Stimulated activated effector memory CD8-positive, alpha-beta T cell treated with anti-CD3 and anti-CD28 coated beads, Interleukin-12 subunit alpha, Interleukin-12 subunit beta, amount 100 ng/mL, for 72 hours (primary cell): Measurements from ENCODE around the gene ATP1B2.
A peak's percentile ranks its signal among the peaks of the same experiment; 100 is the strongest.

Experiments used
- ATAC-seq: fragments of 150-1000 bp; cut with Tn5 transposase; 2 replicates; pipeline ENCODE4 v1.10.0; 2021
- DNase-seq, 2 donors: peaks; one replicate each; pipeline ENCODE4 v3.0.0; 2021 to 2022; ENCODE audit warnings: low spot score in 2 of 2
- H3K27ac Mint-ChIP-seq: one replicate; pipeline ENCODE4 v1.8.0; 2022; ENCODE audit warnings: mild to moderate bottlenecking, mixed read lengths
- H3K36me3 Mint-ChIP-seq: one replicate; pipeline ENCODE4 v1.8.0; 2022; ENCODE audit warnings: mild to moderate bottlenecking, mixed read lengths
- H3K4me1 Mint-ChIP-seq: one replicate; pipeline ENCODE4 v1.8.0; 2022; ENCODE audit warnings: mixed read lengths
- H3K4me3 Mint-ChIP-seq: one replicate; pipeline ENCODE4 v1.8.0; 2022; ENCODE audit warnings: mild to moderate bottlenecking, mixed read lengths
- H3K9me3 Mint-ChIP-seq: one replicate; pipeline ENCODE4 v1.8.0; 2022; ENCODE audit warnings: mixed read lengths

ATP1B2 gene

DNA sequence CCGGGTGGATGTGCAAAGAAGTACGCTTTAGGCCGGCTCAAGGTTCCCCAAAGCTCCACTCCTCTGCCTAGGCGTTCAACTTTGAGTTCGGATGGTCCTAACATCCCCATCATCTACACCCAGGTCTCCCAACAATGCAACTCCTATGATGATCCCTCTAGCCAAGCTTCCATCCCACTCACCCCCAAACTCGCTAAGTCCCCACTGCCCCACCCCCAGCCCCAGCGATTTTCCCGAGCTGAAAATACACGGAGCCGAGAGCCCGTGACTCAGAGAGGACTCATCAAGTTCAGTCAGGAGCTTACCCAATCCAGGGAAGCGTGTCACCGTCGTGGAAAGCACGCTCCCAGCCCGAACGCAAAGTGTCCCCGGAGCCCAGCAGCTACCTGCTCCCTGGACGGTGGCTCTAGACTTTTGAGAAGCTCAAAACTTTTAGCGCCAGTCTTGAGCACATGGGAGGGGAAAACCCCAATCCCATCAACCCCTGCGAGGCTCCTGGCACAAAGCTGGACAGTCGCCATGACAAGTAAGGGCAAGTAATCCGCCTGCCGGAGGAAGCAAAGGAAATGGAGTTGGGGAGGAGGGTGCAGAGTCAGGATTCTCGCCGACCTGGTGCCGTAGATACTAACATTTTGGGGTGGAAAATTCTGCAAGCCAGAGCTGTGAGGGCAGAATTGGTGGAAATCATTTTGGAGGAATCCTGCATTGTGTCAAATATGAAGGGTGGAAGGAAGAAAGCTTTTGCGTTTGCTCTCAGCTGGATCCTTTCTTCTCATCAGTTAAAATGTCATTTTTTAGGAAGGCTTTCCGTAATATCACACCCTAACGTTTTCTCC, 36.6 kb downstream of the ATP1B2 start, which contains the start of gene TP53:
TP53 (minus strand) TSS at position 419 of the 836 bp plus-strand sequence. CDS start 10,896 bp downstream, outside the sequence.
- H3K27ac Mint-ChIP-seq = peak within 1 kb of the TSS; percentile 99
- DNase-seq (peak; percentile 72 to 94), ATAC-seq (peak; percentile 62)
- peaks cover 86% of the 10 kb centered on the region for H3K36me3 Mint-ChIP-seq
- H3K4me3 Mint-ChIP-seq = peak within 1 kb of the TSS; percentile 96
- H3K9me3 Mint-ChIP-seq = no peaks in the 10 kb centered on the region
- peaks cover 45% of the 10 kb centered on the region for H3K4me1 Mint-ChIP-seq

DNA sequence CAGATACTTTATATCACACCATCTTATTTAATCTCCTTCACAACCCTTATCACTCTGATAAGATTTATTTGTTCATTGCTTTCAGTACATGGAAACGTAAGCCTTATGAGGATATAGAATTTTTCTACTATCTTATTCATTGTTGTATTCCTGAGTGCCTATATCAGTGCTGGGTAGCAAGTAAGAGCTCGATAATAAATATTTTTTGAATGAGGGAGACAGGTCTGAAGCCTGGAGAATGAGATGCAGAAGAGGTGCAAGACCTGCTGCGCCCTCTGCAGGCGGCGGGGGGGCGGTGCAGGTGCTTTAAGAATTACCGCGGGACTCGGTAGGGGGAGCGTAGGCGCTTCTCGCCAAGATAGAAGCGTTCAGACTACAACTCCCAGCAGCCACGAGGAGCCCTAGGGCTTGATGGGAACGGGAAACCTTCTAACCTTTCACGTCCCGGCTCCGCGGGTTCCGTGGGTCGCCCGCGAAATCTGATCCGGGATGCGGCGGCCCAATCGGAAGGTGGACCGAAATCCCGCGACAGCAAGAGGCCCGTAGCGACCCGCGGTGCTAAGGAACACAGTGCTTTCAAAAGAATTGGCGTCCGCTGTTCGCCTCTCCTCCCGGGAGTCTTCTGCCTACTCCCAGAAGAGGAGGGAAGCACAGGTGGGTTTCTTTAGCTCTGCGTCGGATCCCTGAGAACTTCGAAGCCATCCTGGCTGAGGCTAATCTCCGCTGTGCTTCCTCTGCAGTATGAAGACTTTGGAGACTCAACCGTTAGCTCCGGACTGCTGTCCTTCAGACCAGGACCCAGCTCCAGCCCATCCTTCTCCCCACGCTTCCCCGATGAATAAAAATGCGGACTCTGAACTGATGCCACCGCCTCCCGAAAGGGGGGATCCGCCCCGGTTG, 37.4 kb downstream of the ATP1B2 start, which contains the start of gene WRAP53:
WRAP53 (plus strand) TSS at position 570 of the 900 bp plus-strand sequence; CDS start at position 742, 172 bp downstream.
- Mint-ChIP-seq H3K4me1 (peaks cover 45% of the 10 kb centered on the region), H3K36me3 (peaks cover 86% of the 10 kb centered on the region), H3K4me3 (peak within 1 kb of the TSS; percentile 96), H3K9me3 (no peaks in the 10 kb centered on the region), H3K27ac (peak within 1 kb of the TSS; percentile 99)
- ATAC-seq = peak; percentile 85
- DNase-seq = peak; percentile 97 to 98

DNA sequence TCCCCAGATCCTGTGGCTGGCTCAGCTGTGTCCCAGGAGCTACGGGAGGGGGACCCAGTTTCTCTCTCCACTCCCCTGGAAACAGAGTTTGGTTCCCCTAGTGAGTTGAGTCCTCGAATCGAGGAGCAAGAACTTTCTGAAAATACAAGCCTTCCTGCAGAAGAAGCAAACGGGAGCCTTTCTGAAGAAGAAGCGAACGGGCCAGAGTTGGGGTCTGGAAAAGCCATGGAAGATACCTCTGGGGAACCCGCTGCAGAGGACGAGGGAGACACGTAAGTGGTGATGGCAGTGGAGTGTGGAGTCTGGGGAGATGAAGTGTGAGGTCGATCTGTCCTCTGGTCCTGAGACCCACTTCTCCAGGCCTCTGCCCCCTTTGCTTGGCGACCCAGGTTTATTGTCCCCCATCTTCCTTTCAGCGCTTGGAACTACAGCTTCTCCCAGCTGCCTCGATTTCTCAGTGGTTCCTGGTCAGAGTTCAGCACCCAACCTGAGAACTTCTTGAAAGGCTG, 38.1 kb downstream of the ATP1B2 start:
- H3K4me1 Mint-ChIP-seq = peaks cover 41% of the 10 kb centered on the region
- H3K27ac Mint-ChIP-seq = peak overlapping the region; percentile 99
- DNase-seq (no peak), ATAC-seq (no peak)
- peak overlapping the region; percentile 96 for H3K4me3 Mint-ChIP-seq
- peaks cover 86% of the 10 kb centered on the region for H3K36me3 Mint-ChIP-seq
- H3K9me3 Mint-ChIP-seq = no peaks in the 10 kb centered on the region

DNA sequence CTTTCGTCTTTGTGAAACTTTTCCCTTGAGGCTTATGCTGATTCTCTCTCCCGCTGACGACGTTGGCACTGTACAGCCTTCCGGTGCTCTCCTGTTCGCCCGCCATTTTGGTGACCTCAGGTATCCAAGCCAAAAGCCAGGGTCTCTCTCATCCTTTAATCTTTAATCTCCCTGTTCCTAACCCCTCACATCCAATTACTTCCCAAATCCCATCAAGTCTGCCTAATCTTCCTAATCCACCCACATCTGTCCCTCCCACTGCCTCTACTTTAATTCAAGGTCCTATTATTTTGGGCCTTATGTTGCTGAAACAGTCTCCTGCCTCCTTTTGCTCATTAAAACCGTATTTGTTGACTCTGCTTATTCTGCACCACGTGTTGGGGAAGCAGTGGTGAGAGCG, 44.9 kb downstream of the ATP1B2 start:
- H3K4me3 Mint-ChIP-seq = no peak overlapping the region
- no peaks in the 10 kb centered on the region for H3K9me3 Mint-ChIP-seq
- H3K27ac Mint-ChIP-seq = no peak overlapping the region
- peaks cover 5% of the 10 kb centered on the region for H3K4me1 Mint-ChIP-seq
- ATAC-seq = no peak
- peaks cover 84% of the 10 kb centered on the region for H3K36me3 Mint-ChIP-seq
- DNase-seq = no peak

DNA sequence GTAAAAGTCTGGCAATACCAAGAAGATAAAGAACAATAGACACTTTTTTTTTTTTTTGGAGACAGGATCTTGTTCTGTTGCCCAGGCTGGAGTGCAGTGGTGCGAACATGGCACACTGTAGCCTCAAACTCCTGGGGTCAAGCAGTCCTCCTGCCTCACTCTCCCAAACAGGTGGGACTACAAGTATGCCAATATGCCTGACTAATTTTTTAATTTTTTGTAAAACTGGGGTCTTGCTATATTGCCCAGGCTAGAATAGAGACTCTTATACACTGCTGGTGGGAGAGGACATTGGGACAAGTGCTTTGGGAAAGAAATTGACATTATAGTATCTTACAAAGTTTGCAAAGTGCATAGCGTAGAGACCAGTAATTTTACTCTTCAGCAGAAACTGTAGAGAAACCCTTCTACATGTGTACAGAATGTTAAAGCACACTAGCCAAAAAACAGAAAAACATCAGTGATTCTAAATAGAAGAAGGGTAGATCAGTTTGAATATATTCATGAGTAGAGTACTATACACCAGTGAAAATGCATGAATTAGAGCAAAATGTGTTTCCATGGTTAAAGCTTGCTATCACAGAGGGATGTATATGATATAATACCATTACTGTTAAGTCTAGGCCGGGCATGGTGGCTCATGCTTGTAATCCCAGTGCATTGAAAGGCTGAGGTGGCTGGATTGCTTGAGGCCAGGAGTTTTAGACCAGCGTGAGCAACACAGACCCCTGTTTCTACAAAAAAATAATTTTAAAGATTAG, 47.3 kb downstream of the ATP1B2 start:
- DNase-seq (no peak), ATAC-seq (no peak)
- Mint-ChIP-seq H3K4me3 (no peak overlapping the region), H3K36me3 (peaks cover 79% of the 10 kb centered on the region), H3K27ac (no peak overlapping the region), H3K4me1 (peaks cover 6% of the 10 kb centered on the region), H3K9me3 (no peaks in the 10 kb centered on the region)

DNA sequence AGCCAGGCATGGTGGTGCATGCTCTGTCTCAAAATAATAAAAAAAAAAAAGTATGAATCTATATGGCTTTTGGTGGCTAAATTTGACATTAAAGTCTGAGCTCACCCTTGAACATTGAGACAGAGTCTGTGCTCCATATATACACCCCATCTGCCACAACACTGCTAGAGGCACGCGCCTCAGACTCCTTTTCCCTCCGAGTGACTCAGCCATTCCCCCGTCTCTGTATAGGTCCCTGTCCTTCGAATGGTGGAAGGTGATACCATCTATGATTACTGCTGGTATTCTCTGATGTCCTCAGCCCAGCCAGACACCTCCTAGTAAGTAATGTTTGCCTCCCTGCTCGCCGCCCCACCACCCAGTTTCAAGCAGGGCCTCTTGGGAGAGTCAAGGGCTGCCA, 49.8 kb downstream of the ATP1B2 start:
- H3K4me1 Mint-ChIP-seq = peaks cover 26% of the 10 kb centered on the region
- H3K27ac Mint-ChIP-seq = no peak overlapping the region
- no peaks in the 10 kb centered on the region for H3K9me3 Mint-ChIP-seq
- no peak for DNase-seq
- H3K36me3 Mint-ChIP-seq = peaks cover 55% of the 10 kb centered on the region
- H3K4me3 Mint-ChIP-seq = no peak overlapping the region
- ATAC-seq = no peak

DNA sequence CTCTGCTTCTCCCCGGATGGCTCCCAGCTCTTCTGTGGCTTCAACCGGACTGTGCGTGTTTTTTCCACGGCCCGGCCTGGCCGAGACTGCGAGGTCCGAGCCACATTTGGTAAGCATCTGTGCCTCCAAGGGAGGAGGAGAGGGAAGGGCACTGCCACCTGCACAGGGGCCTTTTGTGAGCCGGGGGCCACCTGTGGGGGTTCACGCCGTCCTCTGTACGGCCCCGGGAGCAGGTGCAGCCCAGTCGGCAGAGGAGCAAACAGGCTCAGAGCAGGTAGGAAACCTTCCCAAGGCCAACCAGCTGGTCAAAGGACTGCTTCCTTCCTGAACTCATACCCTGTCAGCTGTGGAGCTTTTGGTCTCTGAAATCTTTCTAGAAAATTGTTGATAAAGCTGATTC, 51.0 kb downstream of the ATP1B2 start:
- DNase-seq (no peak), ATAC-seq (no peak)
- Mint-ChIP-seq H3K9me3 (no peaks in the 10 kb centered on the region), H3K27ac (no peak overlapping the region), H3K4me3 (no peak overlapping the region), H3K36me3 (peaks cover 51% of the 10 kb centered on the region), H3K4me1 (peaks cover 32% of the 10 kb centered on the region)

DNA sequence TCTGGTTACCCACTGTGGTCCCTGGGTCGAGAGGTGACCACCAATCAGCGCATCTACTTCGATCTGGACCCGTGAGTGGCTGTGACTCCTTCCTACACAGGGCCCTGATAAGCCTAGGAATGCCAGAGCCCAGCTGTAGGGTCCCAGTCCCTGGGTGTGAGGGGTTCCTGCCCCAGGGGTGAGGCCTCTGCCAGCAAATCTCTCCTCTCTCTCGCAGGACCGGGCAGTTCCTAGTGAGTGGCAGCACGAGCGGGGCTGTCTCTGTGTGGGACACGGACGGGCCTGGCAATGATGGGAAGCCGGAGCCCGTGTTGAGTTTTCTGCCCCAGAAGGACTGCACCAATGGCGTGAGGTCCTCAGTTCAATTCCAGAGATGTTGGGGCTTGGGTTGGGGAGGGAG, 52.0 kb downstream of the ATP1B2 start:
- ATAC-seq (no peak), DNase-seq (no peak)
- H3K27ac Mint-ChIP-seq = no peak overlapping the region
- peaks cover 31% of the 10 kb centered on the region for H3K4me1 Mint-ChIP-seq
- H3K4me3 Mint-ChIP-seq = no peak overlapping the region
- H3K9me3 Mint-ChIP-seq = no peaks in the 10 kb centered on the region
- peaks cover 40% of the 10 kb centered on the region for H3K36me3 Mint-ChIP-seq

DNA sequence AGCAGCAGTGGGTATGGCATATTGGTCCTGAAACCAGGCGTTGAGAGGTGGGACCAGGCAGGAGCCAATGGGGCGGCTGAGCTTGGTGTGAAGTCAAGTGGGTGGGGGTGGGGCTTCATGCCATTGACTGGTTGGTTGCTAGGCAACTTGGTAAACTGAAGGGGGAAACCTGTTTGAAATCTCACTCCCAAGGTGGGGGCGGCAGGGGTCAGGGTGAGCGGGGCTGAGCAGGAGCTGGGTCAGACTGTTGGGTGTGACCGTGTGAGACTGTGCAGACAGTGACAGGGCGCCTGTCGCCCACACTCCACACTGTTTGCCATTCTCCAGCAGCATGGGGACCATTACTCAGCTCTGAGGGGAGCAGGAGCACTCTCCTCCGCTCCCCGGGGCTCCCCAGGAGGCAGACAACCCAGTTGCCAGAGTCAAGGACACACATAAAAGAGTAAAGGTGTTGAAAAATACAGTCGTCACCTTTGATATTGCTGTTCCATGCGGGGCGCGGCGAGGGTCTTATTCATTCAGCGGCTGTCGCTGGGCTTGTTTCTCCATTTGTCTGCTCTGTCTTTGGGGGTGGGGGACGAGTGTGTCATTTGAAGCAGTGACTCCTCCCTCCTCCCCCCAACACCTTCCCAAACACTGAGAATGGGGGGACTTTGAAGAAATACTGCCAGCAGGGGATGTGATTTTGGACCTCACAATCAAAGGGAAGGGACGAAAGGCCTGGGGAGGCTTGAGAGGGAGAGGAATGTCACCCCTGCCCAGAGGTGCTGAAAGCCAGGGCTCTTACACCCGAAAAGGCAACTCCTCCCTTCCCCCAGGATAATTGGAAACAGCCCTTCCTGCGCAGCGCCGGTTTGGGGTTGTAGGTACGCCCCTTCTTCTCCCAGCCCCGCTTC, 53.1 kb downstream of the ATP1B2 start:
- Mint-ChIP-seq H3K4me1 (peaks cover 31% of the 10 kb centered on the region), H3K9me3 (no peaks in the 10 kb centered on the region), H3K36me3 (peaks cover 33% of the 10 kb centered on the region), H3K27ac (peak overlapping the region; percentile 56), H3K4me3 (peak overlapping the region; percentile 66)
- DNase-seq (no peak), ATAC-seq (peak; percentile 46)

DNA sequence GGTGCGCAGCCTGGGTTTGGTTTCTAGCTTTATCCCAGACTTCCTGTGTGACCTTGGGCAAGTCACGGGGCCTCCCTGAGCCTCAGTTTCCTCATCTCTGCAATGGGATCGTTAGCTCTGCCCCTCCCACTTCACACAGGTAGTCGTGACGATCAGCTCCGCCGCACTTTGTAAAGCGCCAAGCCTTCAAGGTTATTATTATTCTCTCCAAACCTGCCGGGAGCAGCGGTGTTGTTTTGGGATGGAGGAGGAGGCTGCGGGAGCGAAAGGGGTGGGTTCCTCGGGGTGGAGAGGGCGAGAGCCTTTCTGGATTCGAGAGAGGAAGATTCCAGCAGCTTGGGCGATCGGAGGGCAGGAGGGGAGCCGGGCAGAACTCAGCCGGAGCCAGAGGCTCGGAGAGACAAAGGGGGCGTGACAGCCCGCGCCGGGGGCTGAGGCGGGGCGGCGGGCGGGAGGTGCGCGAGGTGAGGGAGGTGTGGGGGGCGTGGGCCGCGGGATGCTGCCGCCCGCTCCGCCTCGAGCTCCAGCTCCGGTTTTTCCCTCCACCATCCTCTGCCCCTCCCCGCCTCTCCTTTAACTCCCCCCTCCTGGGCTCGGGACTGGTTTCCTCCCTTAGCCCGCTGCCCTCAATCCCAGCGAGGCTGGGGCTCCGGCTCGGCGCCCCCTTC, 54.0 kb downstream of the ATP1B2 start, which contains the start of gene EFNB3:
EFNB3 (plus strand) TSS at position 602 of the 668 bp plus-strand sequence. CDS start 397 bp downstream, outside the sequence.
- Mint-ChIP-seq H3K9me3 (no peaks in the 10 kb centered on the region), H3K27ac (peak within 1 kb of the TSS; percentile 56), H3K4me3 (peak within 1 kb of the TSS; percentile 66), H3K36me3 (peaks cover 33% of the 10 kb centered on the region), H3K4me1 (peaks cover 31% of the 10 kb centered on the region)
- DNase-seq (no peak), ATAC-seq (peak; percentile 9)

DNA sequence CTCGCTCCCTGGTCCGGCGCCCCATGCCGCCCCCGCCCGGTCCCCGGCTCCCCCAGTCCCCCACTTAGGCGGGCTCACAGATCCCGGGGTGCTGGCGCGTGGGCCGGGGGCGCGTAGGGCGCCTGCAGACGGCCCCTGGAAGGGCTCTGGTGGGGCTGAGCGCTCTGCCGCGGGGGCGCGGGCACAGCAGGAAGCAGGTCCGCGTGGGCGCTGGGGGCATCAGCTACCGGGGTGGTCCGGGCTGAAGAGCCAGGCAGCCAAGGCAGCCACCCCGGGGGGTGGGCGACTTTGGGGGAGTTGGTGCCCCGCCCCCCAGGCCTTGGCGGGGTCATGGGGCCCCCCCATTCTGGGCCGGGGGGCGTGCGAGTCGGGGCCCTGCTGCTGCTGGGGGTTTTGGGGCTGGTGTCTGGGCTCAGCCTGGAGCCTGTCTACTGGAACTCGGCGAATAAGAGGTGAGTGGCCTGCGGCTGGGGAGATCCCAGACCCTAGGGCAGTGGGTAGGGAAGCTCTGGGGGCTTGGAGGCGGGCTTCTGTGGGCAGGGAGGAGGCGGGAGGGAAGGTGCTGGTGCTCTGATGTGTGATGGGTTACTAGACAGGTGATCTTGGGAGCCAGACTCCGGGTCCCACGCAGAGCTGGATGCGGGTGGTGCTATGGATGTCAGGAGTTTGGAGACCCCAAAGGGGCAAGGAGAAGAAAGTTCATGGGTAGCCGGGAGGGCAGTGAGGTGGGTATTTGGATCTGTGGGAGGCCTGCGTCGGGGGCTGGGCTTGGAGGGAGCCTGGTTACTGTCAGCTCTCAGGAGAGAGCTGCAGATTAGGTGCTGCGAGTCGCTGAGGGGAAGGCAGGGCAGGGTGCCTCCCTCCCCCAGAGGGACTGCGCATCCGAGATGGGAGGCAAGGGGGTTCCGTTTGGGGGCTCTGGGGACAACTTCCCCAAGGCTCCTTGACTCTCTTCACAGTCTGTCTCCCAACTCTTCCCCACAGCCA, 54.8 kb downstream of the ATP1B2 start:
- Mint-ChIP-seq H3K4me1 (peaks cover 38% of the 10 kb centered on the region), H3K4me3 (peak overlapping the region; percentile 23), H3K9me3 (no peaks in the 10 kb centered on the region), H3K27ac (no peak overlapping the region), H3K36me3 (peaks cover 25% of the 10 kb centered on the region)
- ATAC-seq (peak; percentile 4), DNase-seq (no peak)

DNA sequence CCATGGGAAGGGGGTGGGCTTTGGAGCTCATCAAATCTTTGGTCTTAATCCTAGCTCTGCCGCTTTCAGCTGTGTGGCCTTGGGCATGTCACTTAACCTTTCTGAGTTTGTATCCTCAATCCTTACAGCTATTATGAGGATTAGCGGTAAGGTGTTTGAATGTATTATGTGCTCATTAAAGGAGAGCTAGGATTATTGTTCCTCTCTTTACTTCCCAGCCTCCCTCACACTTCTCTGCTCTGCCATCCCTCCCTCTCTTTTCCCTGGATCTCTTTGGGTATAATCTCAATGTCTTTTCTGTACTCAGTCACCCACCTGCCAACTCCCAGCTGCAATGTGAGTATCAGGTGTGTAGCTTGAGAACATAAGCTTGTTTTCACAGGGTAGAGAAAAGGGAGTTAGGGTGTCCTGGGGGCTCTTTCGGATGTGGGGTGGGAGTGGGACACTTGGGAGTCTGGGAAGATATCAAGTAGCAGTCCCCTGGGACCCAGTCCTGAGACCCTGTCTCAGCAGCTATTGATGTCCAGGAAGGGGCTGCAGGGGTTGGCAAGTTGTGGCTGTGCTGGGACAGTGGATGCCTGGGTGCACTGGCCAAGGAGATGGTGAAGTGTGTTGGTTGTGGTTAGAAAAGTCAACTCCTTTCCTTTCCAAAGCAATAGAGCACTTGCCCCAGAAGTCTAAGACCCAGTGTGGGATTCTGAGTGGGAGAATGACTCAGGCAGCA, 56.1 kb downstream of the ATP1B2 start:
- no peaks in the 10 kb centered on the region for H3K9me3 Mint-ChIP-seq
- DNase-seq (no peak), ATAC-seq (no peak)
- H3K27ac Mint-ChIP-seq = no peak overlapping the region
- peaks cover 12% of the 10 kb centered on the region for H3K36me3 Mint-ChIP-seq
- peaks cover 43% of the 10 kb centered on the region for H3K4me1 Mint-ChIP-seq
- H3K4me3 Mint-ChIP-seq = peak overlapping the region; percentile 23
